Pancreas (tissue), 10 donors: ENCODE measurements around the gene SMIM35. TPM values are rescaled to one million over a fixed set of nuclear protein-coding genes. Genes with fewer than 3 reads are reported as not detected.

Experiments used
- ATAC-seq, 4 donors: fragments of 200-7000 bp; cut with Tn5 transposase; one replicate each; pipeline versions ENCODE4 v1.8.0 to v1.9.1; 2020; ENCODE audit warnings: mild to moderate bottlenecking in 4 of 4, moderate library complexity in 4 of 4
- DNase-seq, 6 donors: peaks; one replicate each; pipeline ENCODE4 v3.0.0-alpha.2; 2020
- FAIRE-seq: peaks from 2 replicates; lab custom pipeline; 2012; peaks lifted over from hg19 to GRCh38; lab: Jason Lieb, UNC
- H3K27ac ChIP-seq, 4 donors: fragments of 200-600 bp; sonication (generic); 1 replicate in 3 of 4; 2 replicates in 1 of 4; pipeline versions ENCODE4 v1.5.0 to v1.8.0; 2020
- H3K27me3 ChIP-seq, 4 donors: fragments of 200-600 bp; one replicate each; pipeline ENCODE4 v1.8.0; 2021
- H3K36me3 ChIP-seq, 3 donors: fragments of 200-600 bp; sonication (generic) in 1 of 3; one replicate each; pipeline versions ENCODE4 v1.5.0 to v1.8.0; 2020 to 2021
- H3K4me1 ChIP-seq, 3 donors: fragments of 200-600 bp; one replicate each; pipeline ENCODE4 v1.8.0; 2021
- H3K4me3 ChIP-seq, 4 donors: fragments of 200-600 bp; sonication (generic) in 2 of 4; one replicate each; pipeline versions ENCODE4 v1.5.0 to v1.8.0; 2020 to 2021
- H3K9me3 ChIP-seq, 4 donors: fragments of 200-600 bp; one replicate each; pipeline ENCODE4 v1.8.0; 2021
- WGBS, 2 donors: extraction: QIAGEN DNeasy Blood & Tissue Kit; methylation state at CpG; one replicate each; pipeline ENCODE4 v1.1.7; 2013; 5-methylcytosine and 5-hydroxymethylcytosine counted together
- intact Hi-C, 3 donors: fragments of 100-400 bp; cut with DNase I; formaldehyde crosslinking; loops; one replicate each; pipeline versions ENCODE4 v1.11.1 to v1.14.2; 2022
- polyA plus RNA-seq, 2 donors: library from polyadenylated mRNA; stranded (reverse); fragments of 200-250 nt; gene quantifications; one replicate each; pipeline ENCODE4 v1.2.3, GENCODE V29; 2013
- total RNA-seq, 6 donors: library from RNA; stranded (reverse); fragmentation: NEBNext Ultra II Directional in 4 of 6; extraction: Animal tissue kit (Norgen Biotek cat#: 25700) in 4 of 6; gene quantifications; one replicate each; pipeline versions ENCODE4 v1.2.1 to v1.2.4, GENCODE V29; 2021 to 2023
- TF ChIP-seq, protein P1 (sequence below), 4 donors: fragments of 200-600 bp; sonication (generic) in 3 of 4; IDR thresholded peaks; one replicate each; pipeline versions ENCODE4 v1.5.0 to v1.8.0; 2021; ENCODE audit warnings: antibody characterized with exemption in 4 of 4
- donor health status: healthy with polysubstance abuse.
- donor health status: DM: no; HTN: no; CAD: no; lungs with moderate emphysema.
- donor health status: DM: no; HTN: no; CAD: no.
- donor health status: control.
- donor health status: control.
- donor health status: Bipolar disorder and iron deficiency.
- donor health status: DM: yes; HTN: yes; CAD: no.
- donor health status: DM: no; HTN: no; CAD: no.
- donor health status: DM: no; HTN: no; CAD: no.
- donor health status: DM: yes; HTN: yes; CAD: no.

The SMIM35 gene
- total and polyA plus RNA-seq, 8 donors = 0.02 TPM; not detected in 7

DNA sequence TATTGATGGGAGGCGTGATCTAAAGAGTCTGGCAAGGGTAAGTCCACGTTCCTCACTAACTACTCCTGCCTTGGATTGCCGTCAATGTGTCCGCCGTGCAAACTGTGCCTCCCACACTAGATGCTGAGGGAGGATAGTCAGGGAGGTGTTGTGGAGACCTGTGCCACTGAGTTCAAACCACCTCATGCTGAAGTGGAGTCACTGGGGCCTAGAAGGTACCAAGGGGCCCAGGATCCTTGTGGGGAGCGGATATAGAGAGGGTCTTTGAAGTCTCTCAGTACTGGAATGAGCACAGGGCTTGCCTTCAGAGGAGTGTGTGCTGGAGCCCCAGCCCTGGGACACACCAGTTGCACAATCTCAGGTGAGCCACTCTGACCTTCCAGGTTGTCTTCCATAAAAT is 37.0 kb downstream of the SMIM35 start:
- Histone ChIP-seq H3K27me3 (no peaks in the 10 kb centered on the region), H3K4me1 (peaks cover 0 to 6% (median 0%) of the 10 kb centered on the region in 3 donors), H3K9me3 (no peaks in the 10 kb centered on the region), H3K36me3 (no peaks in the 10 kb centered on the region), H3K27ac (no peak overlapping the region), H3K4me3 (no peak overlapping the region)
- ATAC-seq (no peak), DNase-seq (no peak), FAIRE-seq (no peak)
- intact Hi-C loops = loop anchor here in 2 of 3 donors (5.0 to 10.0 kb wide), 4 partner anchors 95 to 627 kb away; no protein-coding TSS in a partner anchor
- WGBS, 2 donors = 85 to 89% methylated on average over 6 of the region's 6 CpGs
- TF ChIP-seq, protein P1, sequence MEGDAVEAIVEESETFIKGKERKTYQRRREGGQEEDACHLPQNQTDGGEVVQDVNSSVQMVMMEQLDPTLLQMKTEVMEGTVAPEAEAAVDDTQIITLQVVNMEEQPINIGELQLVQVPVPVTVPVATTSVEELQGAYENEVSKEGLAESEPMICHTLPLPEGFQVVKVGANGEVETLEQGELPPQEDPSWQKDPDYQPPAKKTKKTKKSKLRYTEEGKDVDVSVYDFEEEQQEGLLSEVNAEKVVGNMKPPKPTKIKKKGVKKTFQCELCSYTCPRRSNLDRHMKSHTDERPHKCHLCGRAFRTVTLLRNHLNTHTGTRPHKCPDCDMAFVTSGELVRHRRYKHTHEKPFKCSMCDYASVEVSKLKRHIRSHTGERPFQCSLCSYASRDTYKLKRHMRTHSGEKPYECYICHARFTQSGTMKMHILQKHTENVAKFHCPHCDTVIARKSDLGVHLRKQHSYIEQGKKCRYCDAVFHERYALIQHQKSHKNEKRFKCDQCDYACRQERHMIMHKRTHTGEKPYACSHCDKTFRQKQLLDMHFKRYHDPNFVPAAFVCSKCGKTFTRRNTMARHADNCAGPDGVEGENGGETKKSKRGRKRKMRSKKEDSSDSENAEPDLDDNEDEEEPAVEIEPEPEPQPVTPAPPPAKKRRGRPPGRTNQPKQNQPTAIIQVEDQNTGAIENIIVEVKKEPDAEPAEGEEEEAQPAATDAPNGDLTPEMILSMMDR (IDR thresholded peaks at IDR 0.05) = no peak

DNA sequence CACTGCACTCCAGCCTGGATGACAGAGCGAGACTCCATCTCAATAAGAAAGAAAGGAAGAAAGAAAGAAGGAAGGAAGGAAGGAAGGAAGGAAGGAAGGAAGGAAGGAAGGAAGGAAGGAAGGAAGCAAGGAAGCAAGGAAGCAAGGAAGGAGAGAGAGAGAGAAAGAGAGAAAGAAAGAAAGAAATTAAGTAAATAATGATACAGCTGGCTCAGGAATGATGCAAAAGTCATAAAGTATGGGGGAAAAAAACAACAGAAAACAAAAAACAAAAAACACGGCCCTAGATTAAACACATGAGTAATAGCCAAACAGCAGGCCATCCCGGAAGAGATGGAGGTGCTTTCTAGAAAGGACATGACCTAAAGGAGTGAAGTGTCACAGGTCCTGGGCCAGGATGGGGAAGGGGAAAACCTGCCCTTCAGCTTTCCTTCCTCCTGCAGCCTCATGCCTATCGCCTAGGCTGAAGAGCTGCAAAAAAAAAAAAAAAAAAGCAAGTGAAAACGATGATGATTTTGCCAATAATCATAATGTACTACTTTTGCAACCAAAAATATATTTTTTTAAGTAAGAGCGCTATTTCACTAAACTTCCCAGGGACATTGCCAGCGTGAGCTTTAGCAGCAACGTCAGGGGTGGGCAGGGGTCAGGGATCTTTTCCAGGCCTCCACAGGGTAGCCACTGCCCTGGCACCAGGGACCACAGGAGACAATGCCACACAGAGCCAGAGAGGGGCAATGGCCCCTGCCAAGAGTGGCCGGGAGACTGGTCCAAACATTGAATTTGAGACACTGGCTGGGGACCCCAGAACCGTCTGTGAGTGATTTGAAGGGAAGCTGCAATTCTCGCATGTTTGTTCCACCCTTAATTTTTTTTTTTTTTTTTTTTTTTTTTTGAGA is 38.0 kb downstream of the SMIM35 start:
- TF ChIP-seq, protein P1 (IDR thresholded peaks at IDR 0.05) = no peak
- Histone ChIP-seq H3K27ac (no peak overlapping the region), H3K9me3 (no peaks in the 10 kb centered on the region), H3K4me1 (peaks cover 0 to 6% (median 0%) of the 10 kb centered on the region in 3 donors), H3K36me3 (no peaks in the 10 kb centered on the region), H3K27me3 (no peaks in the 10 kb centered on the region), H3K4me3 (no peak overlapping the region)
- ATAC-seq (no peak), DNase-seq (no peak), FAIRE-seq (no peak)
- WGBS, 2 donors = 70 to 72% methylated on average over 10 to 11 of the region's 11 CpGs
- intact Hi-C loops = no loop called here

DNA sequence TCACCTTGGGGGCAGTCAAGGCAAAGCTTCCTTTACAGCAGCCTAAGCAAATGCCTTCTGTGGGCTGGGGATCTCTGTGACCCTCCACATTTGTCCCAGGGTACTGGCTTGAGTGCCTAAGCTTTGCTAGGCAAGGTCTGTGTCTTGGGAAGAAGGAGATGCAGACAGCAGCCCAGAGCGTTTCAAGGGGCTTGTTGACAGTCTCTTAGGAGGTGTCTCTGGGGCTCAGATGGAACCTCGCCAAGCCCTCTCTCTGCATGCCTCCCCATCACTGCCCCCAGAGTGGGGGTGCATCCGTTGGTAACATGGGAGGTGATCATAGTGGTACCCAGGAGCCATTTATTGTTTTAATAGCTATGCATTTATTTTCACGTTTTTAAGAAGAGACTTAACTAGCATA is 39.0 kb downstream of the SMIM35 start:
- WGBS, 2 donors = 59 to 62% methylated on average over 4 of the region's 4 CpGs
- DNase-seq (no peak), FAIRE-seq (no peak), ATAC-seq (no peak)
- no peaks in the 10 kb centered on the region for H3K27me3 ChIP-seq
- TF ChIP-seq, protein P1 (IDR thresholded peaks at IDR 0.05) = no peak
- peaks cover 0 to 6% (median 0%) of the 10 kb centered on the region in 3 donors for H3K4me1 ChIP-seq
- H3K4me3 ChIP-seq = no peak overlapping the region
- H3K27ac ChIP-seq = no peak overlapping the region
- intact Hi-C loops = no loop called here
- H3K36me3 ChIP-seq = no peaks in the 10 kb centered on the region
- no peaks in the 10 kb centered on the region for H3K9me3 ChIP-seq

DNA sequence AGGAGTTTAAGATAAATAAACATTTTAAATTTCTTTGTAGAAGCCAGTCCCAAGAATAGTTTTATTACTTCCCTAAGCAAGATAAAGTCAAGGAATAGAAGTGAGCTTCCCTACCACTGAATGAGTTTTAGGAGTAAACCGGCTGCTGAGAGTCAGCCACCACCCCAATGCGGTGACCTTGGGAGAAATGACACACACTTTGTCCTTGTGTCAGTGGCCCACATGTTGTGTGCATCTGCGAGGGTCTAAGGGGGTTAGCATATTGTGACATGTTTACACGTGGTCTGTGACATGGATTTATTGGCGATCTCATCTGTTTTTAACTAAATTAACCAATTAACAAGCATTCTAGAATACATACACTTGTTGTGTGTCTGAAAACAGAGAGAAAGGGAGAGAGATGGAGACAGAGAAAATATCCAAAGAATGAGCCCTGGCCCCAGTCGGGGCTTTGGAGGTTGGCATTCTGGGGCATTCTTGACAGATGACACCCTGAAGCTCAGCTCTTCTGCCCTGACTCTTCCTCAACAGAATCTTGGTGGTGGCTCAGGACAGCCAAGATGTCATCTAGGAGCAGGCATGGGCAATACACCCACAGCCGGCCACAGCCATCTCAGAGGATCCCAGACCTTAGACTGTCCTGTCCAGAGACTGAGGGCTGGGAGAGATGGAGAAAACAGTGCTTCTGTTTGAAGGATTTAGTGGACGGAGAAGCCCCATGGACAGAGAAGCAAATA is 39.6 kb downstream of the SMIM35 start:
- ATAC-seq = no peak
- no peaks in the 10 kb centered on the region for H3K27me3 ChIP-seq
- WGBS, 2 donors = 73 to 83% methylated on average over 8 of the region's 8 CpGs
- no peak for FAIRE-seq
- no peak overlapping the region for H3K4me3 ChIP-seq
- no peak overlapping the region for H3K27ac ChIP-seq
- no peak for DNase-seq
- no peaks in the 10 kb centered on the region for H3K36me3 ChIP-seq
- intact Hi-C loops = no loop called here
- TF ChIP-seq, protein P1 (IDR thresholded peaks at IDR 0.05) = no peak
- H3K9me3 ChIP-seq = no peaks in the 10 kb centered on the region
- peaks cover 0 to 6% (median 0%) of the 10 kb centered on the region in 3 donors for H3K4me1 ChIP-seq
